OCI-LY7 (cell line): ENCODE data around the gene SPEF1. TPM values are rescaled to one million over a fixed set of nuclear protein-coding genes. Genes with fewer than 3 reads are reported as not detected.
A peak's percentile ranks its signal among the peaks of the same experiment; 100 is the strongest.

Experiments
- BruUV-seq: library from RNA; stranded (reverse); fragments of 400-500 nt; replicated peaks from 2 replicates; lab custom pipeline; 2021; lab: Mats Ljungman, UMichigan
- CTCF ChIA-PET: fragments of 300-600 bp; sonication (Branson Sonifier 250); formaldehyde crosslinking; loops from one replicate; lab custom pipeline; 2022; ENCODE audit warnings: antibody characterized with exemption; ENCODE audit not compliant: unreplicated experiment; lab: Charles Lee
- POLR2A ChIA-PET: fragments of 300-600 bp; sonication (Branson Sonifier 250); formaldehyde crosslinking; loops from one replicate; lab custom pipeline; 2022; ENCODE audit warnings: antibody characterized with exemption; lab: Charles Lee
- DNase-seq: peaks from one replicate; pipeline ENCODE4 v3.0.0-alpha.2; 2015; ENCODE audit warnings: low spot score
- H2AFZ ChIP-seq: fragments of 200-600 bp; sonication (generic), shearing (Covaris generic); 2 replicates; pipeline ENCODE4 v1.6.1; 2014; ENCODE audit warnings: mild to moderate bottlenecking, antibody characterized with exemption, low read length, moderate library complexity
- H3K27ac ChIP-seq: fragments of 200-600 bp; sonication (generic); 2 replicates; pipeline ENCODE4 v1.5.1; 2014; ENCODE audit warnings: mixed run types, low read depth, mild to moderate bottlenecking, moderate library complexity, low read length, inconsistent platforms; ENCODE audit not compliant: poor library complexity, severe bottlenecking
- H3K36me3 ChIP-seq: fragments of 200-600 bp; sonication (generic); 2 replicates; pipeline ENCODE4 v1.6.1; 2014; ENCODE audit warnings: mild to moderate bottlenecking, antibody characterized with exemption, low read length, moderate library complexity, mixed read lengths; ENCODE audit not compliant: insufficient read depth
- H3K4me1 ChIP-seq: fragments of 200-600 bp; sonication (generic); 2 replicates; pipeline ENCODE4 v1.5.1; 2014; ENCODE audit warnings: mild to moderate bottlenecking, low read length; ENCODE audit not compliant: insufficient read depth, poor library complexity, severe bottlenecking
- H3K4me2 ChIP-seq: fragments of 200-600 bp; sonication (generic); 2 replicates; pipeline ENCODE4 v1.6.1; 2014; ENCODE audit warnings: mild to moderate bottlenecking, low read length
- H3K4me3 ChIP-seq: fragments of 200-600 bp; sonication (generic); 2 replicates; pipeline ENCODE4 v1.5.1; 2014; ENCODE audit warnings: mild to moderate bottlenecking, low read depth, low read length; ENCODE audit not compliant: poor library complexity, severe bottlenecking
- H3K79me2 ChIP-seq: fragments of 200-600 bp; sonication (generic); 2 replicates; pipeline ENCODE4 v1.6.1; 2016; ENCODE audit warnings: low read depth, mild to moderate bottlenecking, low read length, moderate library complexity, mixed read lengths; ENCODE audit not compliant: insufficient read depth
- H3K9me2 ChIP-seq: fragments of 200-600 bp; sonication (generic); 2 replicates; pipeline ENCODE4 v1.6.1; 2016; ENCODE audit warnings: mild to moderate bottlenecking, low read length, mixed read lengths; ENCODE audit not compliant: insufficient read depth
- H3K9me3 ChIP-seq: fragments of 200-600 bp; sonication (generic); 2 replicates; pipeline ENCODE4 v1.6.1; 2014; ENCODE audit warnings: mild to moderate bottlenecking, mixed run types, low read length, mixed read lengths
- H4K20me1 ChIP-seq: fragments of 200-600 bp; sonication (generic); 2 replicates; pipeline ENCODE4 v1.6.1; 2014; ENCODE audit warnings: mild to moderate bottlenecking, antibody characterized with exemption, low read length, moderate library complexity, mixed read lengths; ENCODE audit not compliant: insufficient read depth
- EZH2phosphoT487 ChIP-seq: fragments of 200-600 bp; sonication (generic); IDR thresholded peaks from 2 replicates; pipeline ENCODE4 v1.6.1; 2018; ENCODE audit warnings: low read depth, borderline replicate concordance, mild to moderate bottlenecking, mixed run types, antibody characterized with exemption, low read length, moderate library complexity, mixed read lengths
- intact Hi-C: fragments of 100-400 bp; cut with micrococcal nuclease; formaldehyde crosslinking; loops from one replicate; pipeline ENCODE4 v1.10.0; 2022; ENCODE audit not compliant: unreplicated experiment
- total RNA-seq, 2 experiments: library from RNA; depleted of rRNA in 1 of 2; stranded (reverse); fragments of >200 nt in 1 of 2; shearing (Covaris generic) in 1 of 2; gene quantifications; 2 replicates each; pipeline ENCODE4 v1.2.3, GENCODE V29; 2014 to 2022
- TF ChIP-seq, protein P1 (sequence below): fragments of 200-600 bp; sonication (generic); conservative IDR thresholded peaks from 2 replicates; pipeline ENCODE4 v1.5.1; 2014; ENCODE audit warnings: mild to moderate bottlenecking, antibody characterized with exemption, low read length, moderate library complexity, mixed read lengths

Gene SPEF1
- total RNA-seq, 2 experiments from 2014 or later: 0.09 to 0.27 TPM

DNA sequence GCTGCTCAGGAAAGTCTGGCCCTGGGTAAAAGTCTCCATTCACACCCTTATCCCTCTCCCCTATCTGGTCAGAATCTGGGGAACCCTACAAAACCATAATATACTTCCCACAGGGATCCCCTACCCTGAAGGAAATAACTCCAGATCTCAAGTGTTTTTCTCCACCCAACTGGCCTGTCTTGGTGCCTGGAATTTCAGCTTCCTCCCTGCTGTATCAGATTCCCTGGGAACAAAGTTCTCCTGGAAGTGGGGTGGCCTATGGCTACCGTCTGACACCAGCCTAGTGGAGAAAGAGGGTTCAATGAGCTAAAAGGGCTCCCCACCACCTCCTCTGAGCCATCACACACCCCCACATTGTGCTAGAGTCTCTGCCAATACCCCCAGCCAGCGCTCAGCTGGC, 33.8 kb downstream of the SPEF1 start:
- Histone ChIP-seq H3K36me3 (peaks cover 5% of the 10 kb centered on the region; the same call in 1 of the 2 replicates), H4K20me1 (no peaks in the 10 kb centered on the region), H3K4me1 (no peaks in the 10 kb centered on the region), H3K79me2 (no peaks in the 10 kb centered on the region), H3K9me3 (no peaks in the 10 kb centered on the region), H3K9me2 (no peaks in the 10 kb centered on the region), H3K4me3 (no peak overlapping the region), H2AFZ (no peak overlapping the region), H3K4me2 (no peak overlapping the region), H3K27ac (no peak overlapping the region)
- no peak for TF ChIP-seq EZH2phosphoT487
- TF ChIP-seq, protein P1, sequence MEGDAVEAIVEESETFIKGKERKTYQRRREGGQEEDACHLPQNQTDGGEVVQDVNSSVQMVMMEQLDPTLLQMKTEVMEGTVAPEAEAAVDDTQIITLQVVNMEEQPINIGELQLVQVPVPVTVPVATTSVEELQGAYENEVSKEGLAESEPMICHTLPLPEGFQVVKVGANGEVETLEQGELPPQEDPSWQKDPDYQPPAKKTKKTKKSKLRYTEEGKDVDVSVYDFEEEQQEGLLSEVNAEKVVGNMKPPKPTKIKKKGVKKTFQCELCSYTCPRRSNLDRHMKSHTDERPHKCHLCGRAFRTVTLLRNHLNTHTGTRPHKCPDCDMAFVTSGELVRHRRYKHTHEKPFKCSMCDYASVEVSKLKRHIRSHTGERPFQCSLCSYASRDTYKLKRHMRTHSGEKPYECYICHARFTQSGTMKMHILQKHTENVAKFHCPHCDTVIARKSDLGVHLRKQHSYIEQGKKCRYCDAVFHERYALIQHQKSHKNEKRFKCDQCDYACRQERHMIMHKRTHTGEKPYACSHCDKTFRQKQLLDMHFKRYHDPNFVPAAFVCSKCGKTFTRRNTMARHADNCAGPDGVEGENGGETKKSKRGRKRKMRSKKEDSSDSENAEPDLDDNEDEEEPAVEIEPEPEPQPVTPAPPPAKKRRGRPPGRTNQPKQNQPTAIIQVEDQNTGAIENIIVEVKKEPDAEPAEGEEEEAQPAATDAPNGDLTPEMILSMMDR: no peak
- no peak for DNase-seq
- intact Hi-C loops: no loop called here
- ChIA-PET CTCF (no interaction called here), POLR2A (interaction anchor here (1.0 kb wide), 1 partner anchor 18 kb away, joined by 4 read pairs; no protein-coding TSS in a partner anchor)
- no TSS peak for BruUV-seq

DNA sequence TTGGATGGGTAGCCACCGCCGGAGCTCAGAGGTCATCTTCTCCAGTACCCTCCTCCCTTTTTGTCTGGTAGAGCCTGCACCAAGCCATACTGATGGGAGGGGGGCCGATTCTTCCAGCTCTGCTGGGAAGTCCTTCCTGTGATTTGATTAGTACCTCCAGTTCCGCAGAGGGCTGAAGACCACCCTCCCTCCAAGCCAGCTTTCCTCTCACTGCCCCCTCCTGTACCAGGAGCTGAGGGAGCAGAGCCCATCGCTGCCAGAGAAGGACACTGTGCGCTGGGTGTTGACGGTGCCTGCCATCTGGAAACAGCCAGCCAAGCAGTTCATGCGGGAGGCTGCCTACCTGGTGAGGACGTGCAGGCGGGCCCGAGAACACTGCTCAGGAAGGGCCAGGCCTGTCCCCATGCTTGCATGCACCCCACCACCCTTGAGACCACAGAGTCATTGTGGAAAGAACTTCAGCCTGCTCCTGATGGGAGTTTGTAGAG, 35.5 kb downstream of the SPEF1 start:
- POLR2A ChIA-PET: interaction anchor here (1.1 kb wide), 1 partner anchor 12 kb away, joined by 3 read pairs; no protein-coding TSS in a partner anchor
- Histone ChIP-seq H3K4me1 (no peaks in the 10 kb centered on the region), H3K27ac (no peak overlapping the region), H3K9me3 (no peaks in the 10 kb centered on the region), H3K9me2 (no peaks in the 10 kb centered on the region), H3K79me2 (no peaks in the 10 kb centered on the region), H4K20me1 (no peaks in the 10 kb centered on the region), H3K4me2 (peak overlapping the region; percentile 47; the same call in 1 of the 2 replicates), H3K36me3 (no peaks in the 10 kb centered on the region; the same call in 1 of the 2 replicates), H2AFZ (no peak overlapping the region), H3K4me3 (no peak overlapping the region)
- CTCF ChIA-PET: interaction anchor here (0.6 to 1.0 kb wide), 2 partner anchors 8 to 19 kb away, joined by 3 to 11 read pairs; no protein-coding TSS in a partner anchor
- intact Hi-C loops: no loop called here
- DNase-seq: no peak
- no peak for TF ChIP-seq EZH2phosphoT487
- TF ChIP-seq, protein P1: no peak
- BruUV-seq: no TSS peak
